GM12878 (cell line): Measurements from ENCODE around the gene CIROP. TPM values are rescaled to one million over a fixed set of nuclear protein-coding genes. Genes with fewer than 3 reads are reported as not detected.

Experiments used
- BACH1 ChIP-seq: fragments of 450-650 bp; IDR thresholded peaks from 2 replicates; pipeline ENCODE4 v1.6.1; 2017; ENCODE audit warnings: mild to moderate bottlenecking, borderline replicate concordance
- BCL11A ChIP-seq: IDR thresholded peaks from 2 replicates; pipeline ENCODE4 v1.6.1; 2011; ENCODE audit warnings: low read depth, low read length
- EED ChIP-seq: sonication (generic); IDR thresholded peaks from 2 replicates; pipeline ENCODE4 v1.6.1; 2016; ENCODE audit warnings: antibody characterized with exemption, low read depth
- EZH2 ChIP-seq: IDR thresholded peaks from 2 replicates; pipeline ENCODE4 v1.6.1; 2012; ENCODE audit warnings: low read depth, mild to moderate bottlenecking, control low read depth, inconsistent platforms, low read length, borderline replicate concordance; ENCODE audit not compliant: control insufficient read depth
- HCFC1 ChIP-seq: fragments of 150-350 bp; IDR thresholded peaks from 2 replicates; pipeline ENCODE4 v1.6.1; 2014; ENCODE audit warnings: low read length
- HDAC6 ChIP-seq: fragments of 200-600 bp; sonication (generic); IDR thresholded peaks from one replicate; pipeline ENCODE4 v1.8.0; 2017; ENCODE audit warnings: antibody characterized with exemption; ENCODE audit not compliant: unreplicated experiment
- KAT2A ChIP-seq: conservative IDR thresholded peaks from 2 replicates; pipeline ENCODE4 v1.6.1; 2011; ENCODE audit warnings: low read depth, low read length; ENCODE audit not compliant: control insufficient read depth
- KDM1A ChIP-seq: fragments of 200-600 bp; sonication (generic); IDR thresholded peaks from 2 replicates; pipeline ENCODE4 v1.6.1; 2016; ENCODE audit warnings: borderline replicate concordance
- MEF2B ChIP-seq: fragments of 450-650 bp; IDR thresholded peaks from 2 replicates; pipeline ENCODE4 v1.6.1; 2018; ENCODE audit warnings: mild to moderate bottlenecking, moderate library complexity; ENCODE audit not compliant: partially characterized antibody, poor library complexity, severe bottlenecking
- MLLT1 ChIP-seq: fragments of 450-650 bp; IDR thresholded peaks from 2 replicates; pipeline ENCODE4 v1.6.1; 2016; ENCODE audit warnings: mild to moderate bottlenecking
- MTA3 ChIP-seq: IDR thresholded peaks from 2 replicates; pipeline ENCODE4 v1.6.1; 2012; ENCODE audit warnings: low read length, inconsistent platforms, borderline replicate concordance
- NFYB ChIP-seq: IDR thresholded peaks from 2 replicates; pipeline ENCODE4 v1.6.1; 2011; ENCODE audit warnings: low read depth, mild to moderate bottlenecking, low read length, improper control_type of control experiment, moderate library complexity; ENCODE audit not compliant: insufficient read depth
- RBBP5 ChIP-seq: fragments of 200-600 bp; sonication (generic); conservative IDR thresholded peaks from 2 replicates; pipeline ENCODE4 v1.6.1; 2016
- REST ChIP-seq: IDR thresholded peaks from 2 replicates; pipeline ENCODE4 v1.6.1; 2012; ENCODE audit warnings: mild to moderate bottlenecking, low read depth, low read length
- SIX5 ChIP-seq: IDR thresholded peaks from 2 replicates; pipeline ENCODE4 v1.6.1; 2011; ENCODE audit warnings: mild to moderate bottlenecking, low read depth, low read length, moderate library complexity; ENCODE audit not compliant: severe bottlenecking
- SMAD1 ChIP-seq: fragments of 450-650 bp; IDR thresholded peaks from 2 replicates; pipeline ENCODE4 v1.6.1; 2018; ENCODE audit warnings: mild to moderate bottlenecking, low read depth; ENCODE audit not compliant: partially characterized antibody
- USF1 ChIP-seq: IDR thresholded peaks from 2 replicates; pipeline ENCODE4 v1.6.1; 2011; ENCODE audit warnings: borderline replicate concordance, low read depth, mild to moderate bottlenecking, moderate library complexity, mixed read lengths, low read length; ENCODE audit not compliant: insufficient read depth; ENCODE audit errors: extremely low read length
- YBX1 ChIP-seq: fragments of 450-650 bp; IDR thresholded peaks from 2 replicates; pipeline ENCODE4 v1.6.1; 2016; ENCODE audit warnings: antibody characterized with exemption
- ZNF274 ChIP-seq: IDR thresholded peaks from one replicate; pipeline ENCODE4 v1.8.0; 2011; ENCODE audit not compliant: insufficient read length, insufficient read depth
- ZSCAN29 ChIP-seq: fragments of 450-650 bp; IDR thresholded peaks from 2 replicates; pipeline ENCODE4 v1.6.1; 2017; ENCODE audit warnings: mild to moderate bottlenecking, moderate library complexity
- polyA plus RNA-seq, 11 experiments: library from polyadenylated mRNA; depleted of rRNA in 4 of 11; unstranded in 6 of 11; stranded (reverse) in 5 of 11; fragments of >200 nt; fragmentation: Nextera tagmentation in 4 of 11; fragmentation: Illumina TruSeq in 1 of 11; extraction: Ambion mirVana in 4 of 11; extraction: Trizol in 1 of 11; gene quantifications; 1 replicate in 1 of 11; 2 replicates in 10 of 11; pipeline versions ENCODE4 v1.2.1 to v1.2.3, GENCODE V29; 2011 to 2016; ENCODE audit warnings: inconsistent platforms in 2 of 11, missing spikeins in 2 of 11, low read depth in 1 of 11
- total RNA-seq, 4 experiments: library from RNA; depleted of rRNA in 3 of 4; stranded (reverse); fragments of >200 nt in 3 of 4; fragmentation: Illumina TruSeq in 1 of 4; extraction: Trizol in 1 of 4; gene quantifications; 2 replicates each; pipeline versions ENCODE4 v1.2.1 to v1.2.3, GENCODE V29; 2013 to 2021
- TF ChIP-seq, protein P1 (sequence below): fragments of 150-350 bp; IDR thresholded peaks from 2 replicates; pipeline ENCODE4 v1.6.1; 2014; ENCODE audit warnings: mild to moderate bottlenecking, low read depth, low read length

The CIROP gene
- total and polyA plus RNA-seq, 10 of the 15 experiments (the other 5 are each of a cell fraction or from before 2014, with no cell fraction given), result not detected

- TF ChIP-seq, protein P1, sequence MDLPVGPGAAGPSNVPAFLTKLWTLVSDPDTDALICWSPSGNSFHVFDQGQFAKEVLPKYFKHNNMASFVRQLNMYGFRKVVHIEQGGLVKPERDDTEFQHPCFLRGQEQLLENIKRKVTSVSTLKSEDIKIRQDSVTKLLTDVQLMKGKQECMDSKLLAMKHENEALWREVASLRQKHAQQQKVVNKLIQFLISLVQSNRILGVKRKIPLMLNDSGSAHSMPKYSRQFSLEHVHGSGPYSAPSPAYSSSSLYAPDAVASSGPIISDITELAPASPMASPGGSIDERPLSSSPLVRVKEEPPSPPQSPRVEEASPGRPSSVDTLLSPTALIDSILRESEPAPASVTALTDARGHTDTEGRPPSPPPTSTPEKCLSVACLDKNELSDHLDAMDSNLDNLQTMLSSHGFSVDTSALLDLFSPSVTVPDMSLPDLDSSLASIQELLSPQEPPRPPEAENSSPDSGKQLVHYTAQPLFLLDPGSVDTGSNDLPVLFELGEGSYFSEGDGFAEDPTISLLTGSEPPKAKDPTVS, result no peak
- TF ChIP-seq BACH1 (peak; percentile 43; the same call in 1 of the 2 replicates), RBBP5 (no peak), YBX1 (no peak), HCFC1 (peak; percentile 54; the same call in 1 of the 2 replicates), NFYB (no peak), ZSCAN29 (no peak), SIX5 (no peak), EZH2 (no peak), MLLT1 (peak; percentile 58; the same call in 1 of the 2 replicates), ZNF274 (no peak), KAT2A (no peak), EED (no peak), REST (no peak), USF1 (no peak), BCL11A (no peak), MEF2B (no peak), SMAD1 (no peak), HDAC6 (no peak), MTA3 (no peak; the same call in 1 of the 2 replicates), KDM1A (no peak)
Measured at GRCh38 chr14:23071244-23071920, 33.4 kb downstream of the CIROP start (continued).
